Ovary (tissue), 3 donors: ENCODE data around the gene ETNK2.

ENCODE experiments used
- EP300 ChIP-seq: sonication (generic); formaldehyde crosslinking; IDR thresholded peaks from one replicate; pipeline ENCODE4 v1.6.1; 2017; ENCODE audit warnings: antibody characterized with exemption
- POLR2A ChIP-seq: fragments of 450-650 bp; IDR thresholded peaks from one replicate; pipeline ENCODE4 v1.6.1; 2017; ENCODE audit warnings: antibody characterized with exemption, mild to moderate bottlenecking, moderate library complexity
- TF ChIP-seq, protein P1 (sequence below), 3 donors: fragments of 450-650 bp in 2 of 3; fragments of 200-600 bp in 1 of 3; IDR thresholded peaks; one replicate each; pipeline versions ENCODE4 v1.5.1 to v1.8.0; 2016 to 2022; ENCODE audit warnings: antibody characterized with exemption in 3 of 3, mild to moderate bottlenecking in 1 of 3
- donor health status: DM: no; HTN: no; CAD: no.

DNA sequence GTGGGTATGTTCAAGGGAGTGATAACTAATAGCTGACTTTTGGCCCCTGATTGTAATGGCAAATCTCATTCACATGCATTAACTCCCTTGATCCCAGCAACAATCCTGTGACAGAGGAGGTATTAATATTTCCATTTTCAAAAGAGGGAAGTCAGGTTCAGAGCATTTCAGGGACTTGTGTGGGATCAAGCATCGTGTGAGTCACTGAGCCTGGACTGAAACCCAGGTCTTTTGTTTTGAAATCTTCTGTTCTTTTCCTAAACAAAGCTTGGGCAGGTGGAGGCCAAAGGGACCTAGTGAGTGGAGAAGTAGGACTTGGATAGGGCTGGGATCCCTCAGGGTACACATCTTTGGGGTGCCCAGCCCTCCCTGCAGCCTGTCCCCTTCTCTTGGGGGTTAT lies 37.9 kb downstream of the ETNK2 start:
- TF ChIP-seq, protein P1, sequence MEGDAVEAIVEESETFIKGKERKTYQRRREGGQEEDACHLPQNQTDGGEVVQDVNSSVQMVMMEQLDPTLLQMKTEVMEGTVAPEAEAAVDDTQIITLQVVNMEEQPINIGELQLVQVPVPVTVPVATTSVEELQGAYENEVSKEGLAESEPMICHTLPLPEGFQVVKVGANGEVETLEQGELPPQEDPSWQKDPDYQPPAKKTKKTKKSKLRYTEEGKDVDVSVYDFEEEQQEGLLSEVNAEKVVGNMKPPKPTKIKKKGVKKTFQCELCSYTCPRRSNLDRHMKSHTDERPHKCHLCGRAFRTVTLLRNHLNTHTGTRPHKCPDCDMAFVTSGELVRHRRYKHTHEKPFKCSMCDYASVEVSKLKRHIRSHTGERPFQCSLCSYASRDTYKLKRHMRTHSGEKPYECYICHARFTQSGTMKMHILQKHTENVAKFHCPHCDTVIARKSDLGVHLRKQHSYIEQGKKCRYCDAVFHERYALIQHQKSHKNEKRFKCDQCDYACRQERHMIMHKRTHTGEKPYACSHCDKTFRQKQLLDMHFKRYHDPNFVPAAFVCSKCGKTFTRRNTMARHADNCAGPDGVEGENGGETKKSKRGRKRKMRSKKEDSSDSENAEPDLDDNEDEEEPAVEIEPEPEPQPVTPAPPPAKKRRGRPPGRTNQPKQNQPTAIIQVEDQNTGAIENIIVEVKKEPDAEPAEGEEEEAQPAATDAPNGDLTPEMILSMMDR (IDR thresholded peaks at IDR 0.05): no peak
- TF ChIP-seq EP300: no peak
- TF ChIP-seq POLR2A: no peak
